Activated CD8-positive, alpha-beta T cell treated with anti-CD3 and anti-CD28 coated beads for 36 hours (primary cell): ENCODE measurements around the gene LAMA3. TPM values are rescaled to one million over a fixed set of nuclear protein-coding genes. Genes with fewer than 3 reads are reported as not detected.

Source experiments
- ATAC-seq: fragments of 200-7000 bp; cut with Tn5 transposase; one replicate; pipeline ENCODE4 v1.10.0; 2021; ENCODE audit warnings: mild to moderate bottlenecking, moderate library complexity
- CTCF ChIA-PET: fragments of 350-600 bp; sonication (Branson Sonifier 250); formaldehyde crosslinking; loops from one replicate; lab custom pipeline; 2021; ENCODE audit warnings: antibody characterized with exemption; lab: Charles Lee
- POLR2A ChIA-PET: fragments of 350-600 bp; sonication (Branson Sonifier 250); formaldehyde crosslinking; loops from one replicate; lab custom pipeline; 2021; ENCODE audit warnings: antibody characterized with exemption; lab: Charles Lee
- DNase-seq: peaks from one replicate; pipeline ENCODE4 v3.0.0-alpha.2; 2020
- H3K27ac Mint-ChIP-seq: one replicate; pipeline ENCODE4 v1.8.0; 2021; ENCODE audit warnings: mild to moderate bottlenecking, mixed read lengths
- H3K27me3 Mint-ChIP-seq: one replicate; pipeline ENCODE4 v1.8.0; 2021; ENCODE audit warnings: mixed read lengths
- H3K36me3 Mint-ChIP-seq: one replicate; pipeline ENCODE4 v1.8.0; 2021; ENCODE audit warnings: low read depth, mixed read lengths
- H3K4me1 Mint-ChIP-seq: one replicate; pipeline ENCODE4 v1.8.0; 2021; ENCODE audit warnings: low read depth, mixed read lengths
- H3K4me3 Mint-ChIP-seq: one replicate; pipeline ENCODE4 v1.8.0; 2021; ENCODE audit warnings: mild to moderate bottlenecking, moderate library complexity, mixed read lengths
- H3K9me3 Mint-ChIP-seq: one replicate; pipeline ENCODE4 v1.8.0; 2021; ENCODE audit warnings: mixed read lengths
- intact Hi-C: fragments of 100-400 bp; cut with micrococcal nuclease; formaldehyde crosslinking; loops from one replicate; pipeline ENCODE4 v1.10.0; 2022
- total RNA-seq, 2 experiments: library from RNA; stranded (reverse); gene quantifications; one replicate each; pipeline ENCODE4 v1.2.3, GENCODE V29; 2021
- TF ChIP-seq, protein P1 (sequence below): fragments of 200-600 bp; IDR thresholded peaks from one replicate; pipeline ENCODE4 v1.8.0; 2022; ENCODE audit warnings: antibody characterized with exemption, mild to moderate bottlenecking

LAMA3 gene
- total RNA-seq, 2 experiments from 2014 or later = 0.05 TPM; not detected in 1

DNA sequence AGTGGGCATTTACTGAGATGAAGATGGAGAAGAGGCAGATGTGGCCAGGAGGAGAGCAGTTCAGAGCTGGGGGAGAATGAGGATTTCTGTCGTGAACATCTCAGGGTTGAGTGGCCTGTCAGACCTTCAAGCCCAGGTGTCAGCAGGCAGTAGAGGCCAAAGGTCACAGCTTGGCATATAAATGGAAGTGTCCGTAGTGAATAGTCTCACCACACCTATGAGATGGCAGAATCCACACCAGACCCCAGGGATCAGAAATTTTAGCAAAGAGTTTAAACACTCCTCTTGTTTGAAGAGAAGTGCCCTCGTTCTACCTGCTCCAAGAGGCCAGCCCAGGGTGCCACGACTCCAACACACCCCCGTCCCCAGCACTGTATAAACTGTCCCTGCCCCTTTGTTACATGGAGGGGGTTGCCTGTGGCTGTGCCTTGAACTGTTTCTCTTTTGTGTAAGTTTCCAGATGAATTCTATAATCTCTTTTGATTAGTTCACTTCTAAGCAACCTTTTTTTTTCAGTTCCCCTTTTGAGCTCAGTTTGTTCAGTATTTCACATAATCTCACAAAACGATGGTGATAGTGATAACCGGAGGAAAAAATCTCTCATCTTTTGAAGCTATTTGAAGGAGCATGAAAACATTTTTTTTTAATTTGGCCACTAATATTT, 256.3 kb downstream of the LAMA3 start:
- peaks cover 27% of the 10 kb centered on the region for H3K4me1 Mint-ChIP-seq
- no peak overlapping the region for H3K27ac Mint-ChIP-seq
- no peaks in the 10 kb centered on the region for H3K9me3 Mint-ChIP-seq
- no peaks in the 10 kb centered on the region for H3K36me3 Mint-ChIP-seq
- DNase-seq (no peak), ATAC-seq (no peak)
- TF ChIP-seq, protein P1, sequence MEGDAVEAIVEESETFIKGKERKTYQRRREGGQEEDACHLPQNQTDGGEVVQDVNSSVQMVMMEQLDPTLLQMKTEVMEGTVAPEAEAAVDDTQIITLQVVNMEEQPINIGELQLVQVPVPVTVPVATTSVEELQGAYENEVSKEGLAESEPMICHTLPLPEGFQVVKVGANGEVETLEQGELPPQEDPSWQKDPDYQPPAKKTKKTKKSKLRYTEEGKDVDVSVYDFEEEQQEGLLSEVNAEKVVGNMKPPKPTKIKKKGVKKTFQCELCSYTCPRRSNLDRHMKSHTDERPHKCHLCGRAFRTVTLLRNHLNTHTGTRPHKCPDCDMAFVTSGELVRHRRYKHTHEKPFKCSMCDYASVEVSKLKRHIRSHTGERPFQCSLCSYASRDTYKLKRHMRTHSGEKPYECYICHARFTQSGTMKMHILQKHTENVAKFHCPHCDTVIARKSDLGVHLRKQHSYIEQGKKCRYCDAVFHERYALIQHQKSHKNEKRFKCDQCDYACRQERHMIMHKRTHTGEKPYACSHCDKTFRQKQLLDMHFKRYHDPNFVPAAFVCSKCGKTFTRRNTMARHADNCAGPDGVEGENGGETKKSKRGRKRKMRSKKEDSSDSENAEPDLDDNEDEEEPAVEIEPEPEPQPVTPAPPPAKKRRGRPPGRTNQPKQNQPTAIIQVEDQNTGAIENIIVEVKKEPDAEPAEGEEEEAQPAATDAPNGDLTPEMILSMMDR = no peak
- intact Hi-C loops = no loop called here
- ChIA-PET POLR2A (no interaction called here), CTCF (interaction anchor here (0.6 to 1.5 kb wide), 4 partner anchors 16 to 86 kb away, joined by 3 to 4 read pairs (median 4); no protein-coding TSS in a partner anchor)
- peaks cover 7% of the 10 kb centered on the region for H3K27me3 Mint-ChIP-seq
- no peak overlapping the region for H3K4me3 Mint-ChIP-seq

DNA sequence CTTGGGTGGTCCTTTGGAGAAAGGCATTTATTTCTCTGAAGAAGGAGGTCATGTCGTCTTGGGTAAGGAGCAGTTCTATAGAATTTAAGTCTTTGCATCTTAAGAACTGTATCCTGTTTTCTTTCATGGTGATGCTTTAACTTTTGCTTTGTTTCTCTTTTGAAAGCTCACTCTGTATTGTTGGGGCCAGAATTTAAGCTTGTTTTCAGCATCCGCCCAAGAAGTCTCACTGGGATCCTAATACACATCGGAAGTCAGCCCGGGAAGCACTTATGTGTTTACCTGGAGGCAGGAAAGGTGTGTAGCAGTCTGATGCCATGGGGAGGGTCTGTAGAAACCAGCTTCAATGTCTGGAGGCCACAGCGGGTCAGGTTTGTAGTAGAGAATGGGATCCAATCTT, 260.6 kb downstream of the LAMA3 start:
- Mint-ChIP-seq H3K36me3 (no peaks in the 10 kb centered on the region), H3K9me3 (no peaks in the 10 kb centered on the region), H3K4me1 (peaks cover 3% of the 10 kb centered on the region), H3K27ac (no peak overlapping the region), H3K27me3 (peaks cover 2% of the 10 kb centered on the region), H3K4me3 (no peak overlapping the region)
- intact Hi-C loops = no loop called here
- POLR2A ChIA-PET = interaction anchor here (1.4 kb wide), 1 partner anchor 11 kb away, joined by 4 read pairs; no protein-coding TSS in a partner anchor
- CTCF ChIA-PET = interaction anchor here (0.8 to 2.2 kb wide), 3 partner anchors 8 to 31 kb away, joined by 4 to 8 read pairs (median 4); no protein-coding TSS in a partner anchor
- DNase-seq (no peak), ATAC-seq (no peak)
- TF ChIP-seq, protein P1 = no peak

DNA sequence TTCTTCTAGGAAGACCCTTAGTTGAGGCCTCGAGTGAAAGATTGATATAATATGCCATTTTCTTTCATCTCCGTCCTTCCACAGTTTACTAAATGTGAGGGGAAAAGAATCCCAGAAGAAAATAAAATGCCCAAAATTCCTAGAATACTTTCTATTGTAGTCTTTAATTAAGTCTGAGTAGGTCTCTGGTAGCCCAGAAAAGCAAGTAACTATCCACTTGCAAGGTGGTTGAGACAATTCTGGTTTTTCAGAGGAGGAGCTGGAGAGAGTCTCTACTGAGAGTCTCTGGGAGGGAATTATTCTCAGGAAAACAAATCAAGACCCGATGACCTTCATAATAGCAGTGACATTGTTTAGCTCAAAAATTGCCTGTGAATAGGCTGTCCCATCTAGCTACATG, 261.4 kb downstream of the LAMA3 start:
- ChIA-PET POLR2A (interaction anchor here (1.1 to 1.4 kb wide), 2 partner anchors 12 to 164 kb away, joined by 3 to 4 read pairs; no protein-coding TSS in a partner anchor), CTCF (interaction anchor here (0.8 to 1.1 kb wide), 2 partner anchors 22 to 66 kb away, joined by 3 read pairs; no protein-coding TSS in a partner anchor)
- H3K4me1 Mint-ChIP-seq = peaks cover 3% of the 10 kb centered on the region
- H3K9me3 Mint-ChIP-seq = no peaks in the 10 kb centered on the region
- no peak overlapping the region for H3K4me3 Mint-ChIP-seq
- DNase-seq = no peak
- no peak overlapping the region for H3K27ac Mint-ChIP-seq
- TF ChIP-seq, protein P1 = no peak
- ATAC-seq = no peak
- H3K36me3 Mint-ChIP-seq = no peaks in the 10 kb centered on the region
- H3K27me3 Mint-ChIP-seq = peaks cover 2% of the 10 kb centered on the region
- intact Hi-C loops = no loop called here

DNA sequence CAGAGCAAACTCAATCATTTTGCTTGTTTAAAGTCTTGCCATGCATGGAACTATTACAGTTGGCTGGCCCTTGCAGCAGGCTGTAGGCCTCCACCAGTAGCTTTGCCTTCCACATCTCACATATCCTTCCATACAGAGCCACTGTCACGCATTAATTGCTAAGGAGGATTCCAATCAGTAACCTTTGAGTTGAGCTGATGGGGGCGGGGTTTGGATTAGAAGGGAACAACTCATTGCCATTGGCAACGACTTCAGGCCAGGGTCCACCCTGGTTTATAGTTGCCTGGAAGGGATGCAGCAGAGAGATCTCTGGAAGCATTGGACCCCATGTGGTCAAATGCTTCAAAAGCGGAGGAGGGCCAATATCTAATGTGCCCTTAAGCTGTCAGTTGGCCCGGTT, 262.0 kb downstream of the LAMA3 start:
- Mint-ChIP-seq H3K4me1 (peaks cover 3% of the 10 kb centered on the region), H3K36me3 (no peaks in the 10 kb centered on the region), H3K27me3 (no peaks in the 10 kb centered on the region), H3K4me3 (no peak overlapping the region), H3K9me3 (no peaks in the 10 kb centered on the region), H3K27ac (no peak overlapping the region)
- POLR2A ChIA-PET = interaction anchor here (1.1 kb wide), 1 partner anchor 163 kb away, joined by 3 read pairs; no protein-coding TSS in a partner anchor
- intact Hi-C loops = no loop called here
- ATAC-seq (no peak), DNase-seq (no peak)
- CTCF ChIA-PET = interaction anchor here (0.8 to 2.6 kb wide), 3 partner anchors 22 to 66 kb away, joined by 3 to 8 read pairs (median 3); no protein-coding TSS in a partner anchor
- TF ChIP-seq, protein P1 = no peak

DNA sequence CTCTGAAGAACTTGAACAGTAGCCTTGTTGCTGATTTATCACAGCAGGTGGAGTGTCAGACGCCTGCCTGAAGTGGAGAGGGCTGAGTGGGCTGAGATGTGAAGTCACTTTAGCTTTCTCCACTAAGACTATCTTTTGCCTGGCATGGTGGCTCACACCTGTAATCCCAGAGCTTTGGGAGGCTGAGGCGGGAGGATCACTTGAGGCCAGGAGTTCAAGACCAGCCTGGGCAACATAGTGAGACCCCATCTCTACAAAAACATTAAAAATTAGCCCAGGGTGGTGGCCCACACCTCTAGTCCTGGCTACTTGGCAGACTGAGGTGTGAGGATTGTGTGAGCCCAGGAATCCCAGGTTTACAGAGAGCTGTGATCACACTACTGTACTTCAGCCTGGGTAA, 264.7 kb downstream of the LAMA3 start:
- H3K9me3 Mint-ChIP-seq = no peaks in the 10 kb centered on the region
- TF ChIP-seq, protein P1 = no peak
- POLR2A ChIA-PET = interaction anchor here (1.0 kb wide), 1 partner anchor 15 kb away, joined by 3 read pairs; no protein-coding TSS in a partner anchor
- CTCF ChIA-PET = interaction anchor here (1.6 to 2.6 kb wide), 2 partner anchors 11 to 35 kb away, joined by 4 to 8 read pairs; no protein-coding TSS in a partner anchor
- DNase-seq (no peak), ATAC-seq (no peak)
- no peaks in the 10 kb centered on the region for H3K36me3 Mint-ChIP-seq
- H3K4me1 Mint-ChIP-seq = peaks cover 3% of the 10 kb centered on the region
- H3K27ac Mint-ChIP-seq = no peak overlapping the region
- intact Hi-C loops = no loop called here
- no peaks in the 10 kb centered on the region for H3K27me3 Mint-ChIP-seq
- no peak overlapping the region for H3K4me3 Mint-ChIP-seq
